DOHH2 (cell line): ENCODE measurements around the gene GLB1L2.

Experiments
- EZH2phosphoT487 ChIP-seq: fragments of 200-600 bp; sonication (generic); IDR thresholded peaks from 2 replicates; pipeline ENCODE4 v1.6.1; 2017; ENCODE audit warnings: borderline replicate concordance, mild to moderate bottlenecking, antibody characterized with exemption, low read length, moderate library complexity, mixed read lengths
- TF ChIP-seq, protein P1 (sequence below): fragments of 200-600 bp; sonication (generic); IDR thresholded peaks from one replicate; pipeline ENCODE4 v1.5.1; 2014; ENCODE audit warnings: antibody characterized with exemption, mild to moderate bottlenecking, low read depth, low read length; ENCODE audit not compliant: poor library complexity, severe bottlenecking

DNA sequence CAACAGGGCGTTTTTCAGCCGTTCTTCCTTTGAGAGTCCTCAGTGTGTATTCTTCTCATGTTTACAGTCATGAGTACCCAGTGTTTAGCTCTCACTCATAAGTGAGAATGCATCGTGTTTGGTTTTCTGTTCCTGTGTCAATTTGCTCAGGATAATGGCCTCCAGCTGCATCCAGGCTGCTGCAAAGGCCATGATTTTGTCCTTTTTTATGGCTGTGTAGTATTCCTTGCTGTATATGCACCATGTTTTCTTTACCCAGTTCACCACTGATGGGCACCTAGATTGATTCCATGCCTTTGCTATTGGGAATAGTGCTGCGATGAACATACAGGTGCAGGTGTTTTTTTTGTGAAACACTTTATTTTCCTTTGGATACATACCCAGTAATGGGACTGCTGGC, 56.8 kb downstream of the GLB1L2 start:
- TF ChIP-seq, protein P1, sequence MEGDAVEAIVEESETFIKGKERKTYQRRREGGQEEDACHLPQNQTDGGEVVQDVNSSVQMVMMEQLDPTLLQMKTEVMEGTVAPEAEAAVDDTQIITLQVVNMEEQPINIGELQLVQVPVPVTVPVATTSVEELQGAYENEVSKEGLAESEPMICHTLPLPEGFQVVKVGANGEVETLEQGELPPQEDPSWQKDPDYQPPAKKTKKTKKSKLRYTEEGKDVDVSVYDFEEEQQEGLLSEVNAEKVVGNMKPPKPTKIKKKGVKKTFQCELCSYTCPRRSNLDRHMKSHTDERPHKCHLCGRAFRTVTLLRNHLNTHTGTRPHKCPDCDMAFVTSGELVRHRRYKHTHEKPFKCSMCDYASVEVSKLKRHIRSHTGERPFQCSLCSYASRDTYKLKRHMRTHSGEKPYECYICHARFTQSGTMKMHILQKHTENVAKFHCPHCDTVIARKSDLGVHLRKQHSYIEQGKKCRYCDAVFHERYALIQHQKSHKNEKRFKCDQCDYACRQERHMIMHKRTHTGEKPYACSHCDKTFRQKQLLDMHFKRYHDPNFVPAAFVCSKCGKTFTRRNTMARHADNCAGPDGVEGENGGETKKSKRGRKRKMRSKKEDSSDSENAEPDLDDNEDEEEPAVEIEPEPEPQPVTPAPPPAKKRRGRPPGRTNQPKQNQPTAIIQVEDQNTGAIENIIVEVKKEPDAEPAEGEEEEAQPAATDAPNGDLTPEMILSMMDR: no peak
- TF ChIP-seq EZH2phosphoT487: no peak
